Lung (tissue), 12 donors: ENCODE data around the gene MYL9. TPM values are rescaled to one million over a fixed set of nuclear protein-coding genes. Genes with fewer than 3 reads are reported as not detected.
A peak's percentile ranks its signal among the peaks of the same experiment; 100 is the strongest.

Source experiments
- ATAC-seq: fragments of 200-7000 bp; cut with Tn5 transposase; one replicate; pipeline ENCODE4 v1.9.1; 2020; ENCODE audit warnings: moderate number of reproducible peaks; ENCODE audit not compliant: insufficient read depth, low FRiP score
- DNase-seq, 3 donors: peaks; one replicate each; pipeline ENCODE4 v3.0.0-alpha.2; 2013 to 2017
- H3K27ac ChIP-seq, 2 donors: one replicate each; pipeline ENCODE4 v1.5.1; 2013; ENCODE audit warnings: mild to moderate bottlenecking in 2 of 2, moderate library complexity in 2 of 2, control low read depth in 1 of 2, inconsistent platforms in 1 of 2, low read depth in 1 of 2, low read length in 1 of 2
- H3K27me3 ChIP-seq, 3 donors: one replicate each; pipeline ENCODE4 v1.5.1; 2013; ENCODE audit warnings: low read length in 2 of 3; ENCODE audit not compliant: control insufficient read depth in 3 of 3, insufficient read depth in 3 of 3
- H3K36me3 ChIP-seq, 4 donors: one replicate each; pipeline ENCODE4 v1.5.1; 2013; ENCODE audit warnings: low read length in 4 of 4, mild to moderate bottlenecking in 1 of 4, moderate library complexity in 1 of 4; ENCODE audit not compliant: control insufficient read depth in 4 of 4, insufficient read depth in 4 of 4
- H3K4me1 ChIP-seq, 5 donors: one replicate each; pipeline ENCODE4 v1.5.1; 2013; ENCODE audit warnings: low read length in 5 of 5, mild to moderate bottlenecking in 2 of 5, moderate library complexity in 1 of 5; ENCODE audit not compliant: control insufficient read depth in 5 of 5, insufficient read depth in 5 of 5
- H3K4me3 ChIP-seq: one replicate; pipeline ENCODE4 v1.5.1; 2013; ENCODE audit warnings: mild to moderate bottlenecking, control low read depth, moderate library complexity
- H3K9ac ChIP-seq, 2 donors: one replicate each; pipeline ENCODE4 v1.5.1; 2013; ENCODE audit warnings: low read length in 2 of 2, control low read depth in 1 of 2; ENCODE audit not compliant: insufficient read depth in 1 of 2
- H3K9me3 ChIP-seq, 4 donors: one replicate each; pipeline ENCODE4 v1.5.1; 2013; ENCODE audit warnings: low read length in 3 of 4, mild to moderate bottlenecking in 1 of 4, moderate library complexity in 1 of 4; ENCODE audit not compliant: control insufficient read depth in 4 of 4, insufficient read depth in 3 of 4
- CTCF ChIP-seq: IDR thresholded peaks from 2 replicates; pipeline ENCODE4 v1.5.1; 2012; ENCODE audit warnings: mild to moderate bottlenecking; ENCODE audit errors: control extremely low read depth, extremely low read depth
- WGBS, 2 donors: extraction: QIAGEN DNeasy Blood & Tissue Kit; methylation state at CpG; one replicate each; pipeline ENCODE4 v1.1.7; 2013; 5-methylcytosine and 5-hydroxymethylcytosine counted together
- polyA plus RNA-seq, 2 donors: library from polyadenylated mRNA; stranded (reverse); fragments of 200-250 nt; gene quantifications; one replicate each; pipeline ENCODE4 v1.2.1, GENCODE V29; 2013
- total RNA-seq, 2 donors: library from RNA; depleted of rRNA in 1 of 2; stranded (reverse); fragments of >200 nt in 1 of 2; gene quantifications; one replicate each; pipeline ENCODE4 v1.2.1, GENCODE V29; 2014 to 2021
- donor health status: control.
- donor health status: control.
- donor health status: Bipolar disorder and iron deficiency.
- donor health status: healthy.
- donor health status: DM: yes; HTN: yes; CAD: no.

Gene MYL9
- total and polyA plus RNA-seq, 4 donors, result 40.8 to 243 (median 154) TPM

- no peaks in the 10 kb centered on the region for H3K36me3 ChIP-seq
- peak overlapping the region; percentile 8 for H3K4me3 ChIP-seq
- 9 to 10% methylated on average over 20 of the region's 20 CpGs for WGBS, 2 donors
- peak overlapping the region; percentile 53 to 94 for H3K9ac ChIP-seq
- H3K4me1 ChIP-seq, result peaks cover 0 to 27% (median 8%) of the 10 kb centered on the region in 5 donors
- no peaks in the 10 kb centered on the region for H3K9me3 ChIP-seq
- ATAC-seq, result no peak
- no peak for TF ChIP-seq CTCF
- peak in 2 of 3 donors; percentile 50 to 64 for DNase-seq
- H3K27ac ChIP-seq, result peak overlapping the region; percentile 89 to 90
- no peaks in the 10 kb centered on the region for H3K27me3 ChIP-seq
These were observed 31.4 kb downstream of the MYL9 start for GRCh38 chr20:36572701-36573102.

- TF ChIP-seq CTCF, result no peak
- Histone ChIP-seq H3K9me3 (no peaks in the 10 kb centered on the region), H3K36me3 (no peaks in the 10 kb centered on the region), H3K27me3 (no peaks in the 10 kb centered on the region), H3K27ac (peak within 1 kb of the TSS; percentile 90 to 91), H3K9ac (peak within 1 kb of the TSS; percentile 77 to 94), H3K4me3 (peak within 1 kb of the TSS; percentile 83), H3K4me1 (peaks cover 0 to 27% (median 8%) of the 10 kb centered on the region in 5 donors)
- DNase-seq, result peak; percentile 95 to 97 (median 97)
- WGBS, 2 donors, result 0 to 1% methylated on average over 57 to 79 of the region's 80 CpGs
- ATAC-seq, result peak; percentile 90
These were observed 31.9 kb downstream of the MYL9 start, which contains the start of gene TGIF2 for GRCh38 chr20:36573103-36573797. TGIF2 (plus strand) TSS chr20:36573597; CDS start chr20:36578775, 5,178 bp downstream.

GRCh38 chr20:36573798-36574365 is 32.6 kb downstream of the MYL9 start:
- peak overlapping the region in 1 of 2 donors; percentile 77 for H3K9ac ChIP-seq
- DNase-seq (peak in 1 of 3 donors; percentile 76), ATAC-seq (peak; percentile 4)
- no peaks in the 10 kb centered on the region for H3K9me3 ChIP-seq
- no peaks in the 10 kb centered on the region for H3K27me3 ChIP-seq
- H3K36me3 ChIP-seq, result peaks cover 0 to 6% (median 0%) of the 10 kb centered on the region in 4 donors
- peaks cover 0 to 27% (median 8%) of the 10 kb centered on the region in 5 donors for H3K4me1 ChIP-seq
- H3K4me3 ChIP-seq, result peak overlapping the region; percentile 83
- no peak for TF ChIP-seq CTCF
- WGBS, 2 donors, result 1% methylated on average over 47 to 53 of the region's 53 CpGs
- H3K27ac ChIP-seq, result peak overlapping the region; percentile 90 to 91
